Anterior cingulate cortex (tissue), 58 donors: Measurements from ENCODE around the gene MIB2.
"Not testable (repeated sequence)": the region's sequence is repeated elsewhere in the genome, so short reads cannot be mapped to it uniquely, and the experiment has no call there.

Source experiments
- DNase-seq, 58 donors: peaks; one replicate each; lab custom pipeline; 2025; lab: John Stamatoyannopoulos, UW

MIB2 gene

DNA sequence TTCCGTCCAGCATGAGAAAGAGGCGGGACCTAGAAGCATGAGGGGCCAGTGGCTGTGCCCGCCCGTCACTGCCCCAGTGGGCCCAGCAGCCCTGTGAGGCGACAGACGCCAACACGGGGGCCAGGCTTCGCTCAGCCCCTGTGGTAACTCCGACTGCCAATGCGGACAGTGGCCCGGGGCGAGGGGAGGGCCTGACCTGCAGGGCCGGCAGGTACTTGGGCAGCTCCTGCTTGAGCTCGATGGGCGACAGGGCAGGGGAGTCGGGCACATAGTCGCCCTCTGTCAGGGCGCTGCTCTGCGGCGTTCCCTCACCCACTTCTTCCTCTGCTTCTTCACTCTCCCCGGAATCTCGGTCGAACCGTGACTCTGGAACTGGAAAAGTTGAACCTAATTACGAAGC is 24.8 kb downstream of the MIB2 start:
- not testable (repeated sequence) for DNase-seq

DNA sequence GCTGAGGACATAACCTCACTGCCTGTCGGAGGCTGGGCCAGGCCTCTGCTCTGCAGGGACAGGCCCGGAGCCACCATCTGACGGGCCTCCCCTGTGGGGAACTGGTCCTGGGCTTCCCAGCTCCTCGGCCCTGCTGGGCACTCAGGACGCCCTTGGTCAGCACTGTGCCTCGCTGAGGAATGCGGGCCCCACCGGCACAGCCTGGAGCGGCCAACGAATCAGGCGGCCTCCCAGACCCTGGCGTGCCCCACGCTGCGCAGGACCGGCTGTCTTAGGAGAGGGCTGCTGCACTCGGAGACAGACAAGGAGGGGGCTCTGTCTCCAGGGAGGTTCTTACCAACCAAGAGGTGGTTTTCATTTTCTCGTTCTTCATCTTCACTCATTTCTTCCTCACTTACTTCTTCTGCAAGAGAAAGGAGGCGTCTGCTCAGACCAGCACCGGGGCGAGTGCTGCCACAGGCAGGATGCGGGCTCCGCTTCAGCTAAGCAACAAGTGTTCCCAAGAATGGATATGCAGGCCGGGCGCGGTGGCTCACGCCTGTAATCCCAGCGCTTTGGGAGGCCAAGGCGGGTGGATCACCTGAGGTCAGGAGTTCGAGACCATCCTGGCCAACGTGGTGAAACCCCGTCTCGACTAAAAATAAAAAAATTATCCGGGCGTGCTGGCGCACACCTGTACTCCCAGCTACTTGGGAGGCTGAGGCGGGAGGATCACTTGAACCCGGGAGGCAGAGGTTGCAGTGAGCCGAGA is 25.6 kb downstream of the MIB2 start:
- not testable (repeated sequence) for DNase-seq

DNA sequence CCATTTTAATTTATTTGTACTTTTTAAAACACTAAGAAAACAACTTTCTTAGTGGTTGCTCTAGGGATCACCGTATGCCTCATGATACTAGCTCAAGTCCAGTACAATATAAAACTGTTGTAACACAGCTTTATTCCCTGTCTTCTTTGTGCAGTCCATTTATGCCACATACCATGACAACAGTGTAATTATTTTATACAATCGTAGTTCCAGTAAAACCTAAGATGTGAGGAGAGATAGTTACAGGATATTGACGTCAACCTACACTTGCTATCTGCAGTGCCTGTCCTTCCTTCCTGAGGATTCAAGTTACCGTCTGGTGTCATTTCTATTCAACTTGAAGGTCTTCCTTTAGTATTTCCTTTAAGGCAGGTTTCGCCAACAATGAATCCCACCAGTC is 31.0 kb downstream of the MIB2 start:
- DNase-seq = not testable (repeated sequence)

DNA sequence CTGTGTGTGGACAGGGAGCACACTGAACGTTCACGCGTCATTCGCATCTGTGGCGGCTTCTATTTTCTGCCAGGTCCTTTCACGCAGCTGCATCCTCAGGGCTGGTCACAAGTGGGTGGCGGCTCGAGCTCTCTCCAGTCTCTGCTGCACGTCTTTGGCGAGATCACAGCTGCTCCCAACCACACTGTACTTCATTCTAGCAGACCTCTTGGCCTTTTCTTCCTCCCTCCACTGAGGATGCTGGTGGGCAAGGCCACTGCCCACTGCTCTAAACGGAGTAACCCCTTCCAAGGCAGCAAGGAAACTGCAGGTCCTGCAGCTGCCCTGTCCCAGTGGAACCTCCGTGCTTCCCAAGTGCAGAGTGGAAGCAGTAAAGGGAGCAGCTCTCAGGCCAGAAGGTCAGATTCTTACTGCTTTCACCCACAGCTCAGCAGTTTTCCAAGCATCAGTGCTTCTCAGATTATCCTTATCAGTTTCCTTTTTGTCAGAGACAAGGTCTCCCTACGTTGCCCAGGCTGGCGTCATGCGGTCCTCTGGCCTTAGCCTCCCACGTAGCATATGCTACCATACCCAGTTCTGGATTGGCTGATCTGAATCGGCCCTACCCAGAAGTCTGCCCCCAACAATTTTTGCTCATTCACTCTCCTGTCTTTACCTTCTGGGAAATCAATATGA is 32.4 kb downstream of the MIB2 start:
- not testable (repeated sequence) for DNase-seq

DNA sequence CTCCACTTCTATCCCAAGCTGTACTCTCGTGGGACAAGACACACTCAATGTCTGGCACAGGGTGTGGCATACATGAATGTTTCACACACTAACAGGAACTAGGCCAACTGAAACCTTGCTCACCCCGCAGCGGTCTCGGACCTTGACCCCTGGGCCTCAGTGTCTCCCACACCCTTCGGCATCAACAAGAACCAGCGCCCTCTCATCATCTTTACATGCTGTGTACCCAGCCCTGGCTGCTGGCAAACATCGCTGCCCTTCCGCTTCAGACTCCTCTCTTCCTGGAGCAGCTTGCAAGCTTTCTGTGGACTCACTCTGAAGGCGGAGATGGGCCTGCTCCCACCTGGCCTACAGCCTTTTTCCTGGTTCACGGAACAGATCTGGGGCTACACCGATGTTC is 33.0 kb downstream of the MIB2 start:
- not testable (repeated sequence) for DNase-seq

DNA sequence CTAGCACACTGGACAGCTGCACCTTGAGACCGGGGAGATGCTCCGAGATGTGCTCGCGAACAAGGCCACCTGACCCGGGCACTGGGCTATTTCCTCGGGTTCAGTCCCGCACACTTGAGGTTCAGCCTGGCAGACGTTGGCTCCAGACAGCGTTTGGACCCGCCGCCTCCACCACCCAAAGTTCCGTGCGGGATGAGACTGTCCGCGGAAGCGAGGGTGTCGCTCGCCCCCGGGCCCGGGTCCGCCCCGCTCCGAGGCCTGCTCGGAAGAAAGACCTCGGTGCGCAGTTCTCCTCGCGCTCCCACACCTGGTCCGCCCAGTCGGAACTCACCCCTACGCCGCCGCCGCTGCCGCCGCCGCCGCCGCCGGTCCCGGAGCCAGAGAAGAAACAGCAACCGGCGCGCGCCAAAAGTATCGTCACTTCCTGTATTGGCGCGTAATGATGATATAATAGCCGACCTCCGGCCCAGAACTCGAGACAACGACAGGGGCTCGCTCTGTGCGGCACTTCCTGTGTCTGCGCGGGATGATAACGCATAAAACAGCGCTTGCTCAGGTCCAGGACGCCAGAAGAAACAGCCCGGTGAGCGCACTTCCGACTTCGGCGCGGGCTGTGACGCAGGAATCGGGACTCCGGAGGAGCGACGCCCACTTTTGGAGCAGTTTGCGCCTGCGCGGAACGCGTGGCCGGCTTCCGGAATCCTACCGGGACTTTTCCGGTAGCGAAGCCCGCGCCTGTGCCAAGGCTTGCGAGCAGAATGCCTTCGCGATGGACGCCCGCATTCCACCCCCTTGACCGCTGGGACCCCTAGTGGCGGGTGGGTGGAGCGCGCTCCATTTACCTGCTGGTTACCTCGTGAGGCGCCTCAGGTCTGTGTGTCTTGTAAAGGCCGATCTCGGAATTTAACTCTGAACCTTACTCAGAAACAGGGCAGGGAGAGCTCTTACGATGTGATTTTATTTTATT is 43.6 kb downstream of the MIB2 start, which contains the start of gene CDK11B:
CDK11B (minus strand) TSS at position 422 of the 967 bp plus-strand sequence. CDS start 1,519 bp downstream, outside the sequence.
- peak; percentile 64 to 96 (median 90) for DNase-seq

DNA sequence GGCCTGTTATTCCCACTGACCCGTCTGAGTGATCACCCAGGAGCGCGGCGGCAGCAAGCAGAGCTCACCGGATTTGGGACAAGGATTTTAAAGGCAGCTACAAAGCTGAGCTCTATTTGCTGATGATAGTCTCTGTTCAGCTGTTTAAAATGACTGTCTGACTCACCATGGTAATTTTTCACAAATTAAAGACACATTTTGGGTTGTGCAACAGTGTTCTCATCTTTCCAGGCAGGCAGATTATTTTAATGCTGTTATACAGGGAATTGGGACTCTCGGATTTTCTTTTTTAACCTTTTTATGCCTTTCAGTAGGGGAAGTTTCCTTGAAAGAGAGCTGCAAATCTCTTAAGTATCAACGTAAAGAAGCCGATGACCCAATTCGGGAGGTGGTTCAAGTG is 47.1 kb downstream of the MIB2 start:
- DNase-seq = not testable (repeated sequence)

DNA sequence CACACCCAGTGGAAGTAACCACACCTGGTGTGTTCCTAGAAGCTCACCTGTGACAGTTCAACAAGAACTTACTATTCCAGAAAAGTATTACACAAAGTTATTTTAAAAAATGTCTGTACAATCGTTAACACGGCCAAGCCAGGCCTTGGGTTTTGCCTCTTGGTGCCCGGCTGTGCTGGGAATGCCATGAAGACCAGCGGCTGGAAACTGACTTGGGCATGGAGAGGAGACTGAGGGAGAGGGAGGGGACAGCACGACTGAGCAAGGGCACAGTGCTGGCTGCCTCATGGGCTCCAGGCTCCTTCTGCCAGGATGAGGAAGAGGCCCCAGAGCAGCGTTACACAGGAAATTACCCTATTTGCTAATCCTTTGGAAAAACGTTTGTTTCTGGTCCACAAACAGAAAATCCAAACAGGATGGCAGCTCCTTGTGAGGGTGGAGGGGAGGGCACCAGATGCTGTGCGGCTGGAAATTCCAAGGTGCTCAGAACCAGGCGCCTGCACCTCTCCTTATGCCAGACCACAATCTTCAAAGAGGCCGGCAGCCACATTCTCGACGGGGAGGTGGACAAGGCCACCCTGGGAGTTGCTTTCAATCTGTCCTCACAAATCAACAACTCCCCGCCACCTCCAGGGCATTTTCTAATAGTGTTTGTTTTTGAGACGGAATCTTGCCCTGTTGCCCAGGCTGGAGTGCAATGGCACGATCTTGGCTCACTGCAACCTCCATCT is 47.7 kb downstream of the MIB2 start:
- not testable (repeated sequence) for DNase-seq

DNA sequence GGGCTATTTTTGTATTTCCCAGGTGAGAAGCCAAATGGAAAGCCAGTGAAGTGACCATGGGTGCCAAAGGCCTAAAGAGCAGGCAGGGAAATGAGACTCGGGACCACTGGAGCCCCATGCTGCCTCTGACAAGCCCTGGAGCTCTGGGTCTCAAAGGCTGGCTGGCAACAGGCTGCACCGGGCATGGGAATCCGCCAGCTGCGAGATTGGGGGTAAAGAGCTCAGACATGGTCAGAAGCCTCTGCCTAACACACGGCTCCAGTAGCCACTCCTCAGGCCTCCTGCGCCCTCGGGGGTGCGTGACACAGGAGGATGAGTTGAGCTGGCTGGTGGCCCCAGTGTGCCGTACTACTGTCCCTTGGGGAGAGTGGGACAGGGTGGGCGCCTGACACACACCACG is 49.0 kb downstream of the MIB2 start:
- not testable (repeated sequence) for DNase-seq

DNA sequence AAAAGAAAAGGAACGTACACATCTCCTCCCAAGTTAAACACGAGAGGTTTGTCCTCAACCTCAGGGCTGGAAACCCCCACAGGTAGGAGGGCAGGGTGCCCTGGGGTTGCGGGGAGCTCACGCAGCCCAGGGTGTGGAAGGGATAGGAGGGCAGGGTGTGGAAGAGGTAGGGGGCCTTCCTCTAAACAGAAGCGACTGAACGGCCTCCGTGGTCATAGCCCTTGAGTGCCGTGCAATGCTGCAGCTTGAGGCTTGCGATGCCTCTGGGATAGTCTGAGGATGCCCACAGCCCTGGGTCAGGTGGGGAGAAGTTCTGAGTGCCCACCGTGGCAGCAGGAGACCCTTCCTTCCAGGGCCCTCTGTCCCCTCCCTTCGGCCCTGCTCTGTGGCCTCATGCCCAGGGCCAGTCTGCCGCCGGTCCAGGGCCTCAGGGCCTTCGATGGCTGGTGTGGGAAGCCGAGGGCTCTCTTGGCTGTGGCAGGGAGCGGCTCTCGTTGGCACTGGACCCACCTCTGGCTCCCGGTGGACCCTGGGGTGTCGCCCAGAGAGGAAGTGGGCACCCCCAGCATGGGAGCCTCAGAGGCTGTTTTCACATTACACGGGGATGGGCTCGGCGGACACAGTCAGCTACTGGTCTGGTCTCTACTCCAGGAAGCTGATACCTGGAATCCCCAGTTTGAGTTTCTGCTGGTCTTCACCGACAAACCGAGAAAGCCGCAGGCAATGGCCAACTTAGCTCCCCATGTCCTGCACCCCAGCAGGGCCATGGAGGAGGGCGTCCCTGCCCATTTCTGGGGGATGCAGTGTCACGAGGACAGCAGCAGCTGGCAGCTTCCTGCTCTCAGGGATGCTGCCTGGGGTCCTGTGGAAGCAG is 49.9 kb downstream of the MIB2 start:
- DNase-seq = no peak

DNA sequence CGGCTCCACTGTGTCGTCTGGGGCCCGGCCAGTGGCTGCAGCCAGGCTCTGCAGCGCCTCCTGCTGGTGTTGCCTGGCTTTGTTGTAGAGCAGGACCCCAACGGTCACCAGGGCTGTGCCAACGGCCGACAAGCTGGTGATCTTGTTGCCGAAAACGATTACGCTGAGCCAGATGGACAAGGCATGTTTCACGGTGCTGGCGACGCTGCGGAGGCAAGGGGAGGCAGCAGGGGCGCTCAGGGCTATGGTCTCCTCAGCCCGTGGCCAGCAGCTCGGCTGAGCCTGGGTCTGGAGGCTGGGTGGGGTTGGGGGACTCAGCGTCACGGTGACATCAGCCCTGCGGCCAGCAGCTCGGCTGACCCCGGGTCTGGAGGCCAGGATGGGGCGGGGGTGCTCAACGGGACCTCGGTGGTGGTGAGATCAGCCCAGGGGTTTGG is 50.5 kb downstream of the MIB2 start:
- DNase-seq = no peak

DNA sequence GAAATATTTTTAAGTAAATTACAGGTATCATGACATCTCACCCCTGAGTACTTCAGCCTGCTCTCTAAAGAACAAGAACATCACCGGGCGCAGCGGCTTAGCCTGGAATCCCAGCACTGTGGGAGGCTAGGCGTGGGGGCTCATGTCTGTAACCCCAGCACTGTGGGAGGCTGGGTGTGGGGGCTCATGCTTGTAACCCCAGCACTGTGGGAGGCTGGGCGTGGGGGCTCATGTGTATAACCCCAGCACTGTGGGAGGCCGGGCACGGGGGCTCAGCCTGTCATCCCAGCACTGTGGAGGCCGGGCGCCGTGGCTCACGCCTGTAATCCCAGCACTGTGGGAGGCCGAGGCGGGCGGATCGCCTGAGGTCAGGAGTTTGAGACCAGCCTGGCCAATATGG is 51.2 kb downstream of the MIB2 start:
- no peak for DNase-seq

DNA sequence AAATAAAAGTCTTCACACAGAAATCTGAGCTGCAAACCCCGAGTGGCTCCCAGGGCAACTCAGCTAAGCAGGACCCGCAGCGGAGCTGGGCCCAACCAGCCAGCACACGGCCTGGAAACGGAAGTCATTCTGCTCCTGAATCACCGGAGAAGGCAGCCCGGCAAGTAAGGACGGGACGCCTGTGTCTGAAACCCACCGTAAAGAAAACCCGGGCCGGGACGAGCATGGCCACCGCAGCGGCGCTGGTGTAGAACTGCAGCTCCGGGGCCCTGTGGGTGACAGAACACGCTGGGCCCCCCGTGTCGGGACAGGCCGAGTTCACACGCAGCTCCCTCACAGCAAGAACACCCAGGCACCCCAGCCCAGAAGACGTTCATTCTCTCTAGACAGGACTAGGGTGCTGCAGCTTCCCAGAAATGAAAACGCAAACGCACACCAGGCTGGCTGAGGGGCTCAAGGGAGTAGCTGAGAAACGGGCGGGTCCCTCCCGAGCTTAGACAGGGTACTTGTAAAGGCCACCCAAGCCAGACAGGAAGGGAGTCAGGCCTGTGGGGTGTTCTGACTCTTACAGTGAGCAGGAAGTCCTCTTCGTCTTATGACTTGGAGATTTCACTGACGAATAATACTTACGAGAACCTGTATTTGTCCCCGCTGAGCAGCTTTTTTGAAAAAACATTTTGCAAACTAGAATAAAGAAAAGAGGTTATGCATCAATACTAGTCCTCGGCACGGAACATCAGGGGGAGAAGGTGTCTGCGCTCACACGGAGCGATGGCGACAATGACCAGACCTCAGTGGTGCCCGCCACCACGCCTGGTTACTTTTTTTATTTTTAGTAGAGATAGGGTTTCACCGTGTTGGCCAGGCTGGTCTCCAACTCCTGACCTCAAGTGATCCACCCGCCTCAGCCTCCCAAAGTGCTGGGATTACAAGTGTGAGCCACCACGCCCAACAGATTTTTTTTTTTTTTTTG is 54.5 kb downstream of the MIB2 start:
- DNase-seq = no peak

DNA sequence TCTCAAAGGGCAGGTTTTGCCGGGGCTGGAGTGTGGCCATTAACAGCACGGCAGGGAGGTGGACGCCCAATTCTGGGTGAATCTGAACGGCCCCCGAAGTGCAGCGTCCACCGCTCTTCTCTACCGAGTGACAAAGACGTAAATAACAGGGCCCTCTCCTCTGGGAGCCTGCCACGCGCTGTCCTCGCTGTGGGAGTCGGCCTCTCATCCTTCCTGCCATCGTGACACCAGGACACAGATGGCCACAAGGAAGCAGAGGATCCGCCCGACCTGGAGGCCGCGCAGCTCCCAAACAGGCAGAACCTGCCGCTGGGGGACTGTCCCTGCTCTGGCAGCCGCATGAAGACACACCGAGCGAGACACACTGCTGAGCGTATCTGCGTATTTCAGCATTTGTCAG is 55.6 kb downstream of the MIB2 start:
- DNase-seq = no peak

DNA sequence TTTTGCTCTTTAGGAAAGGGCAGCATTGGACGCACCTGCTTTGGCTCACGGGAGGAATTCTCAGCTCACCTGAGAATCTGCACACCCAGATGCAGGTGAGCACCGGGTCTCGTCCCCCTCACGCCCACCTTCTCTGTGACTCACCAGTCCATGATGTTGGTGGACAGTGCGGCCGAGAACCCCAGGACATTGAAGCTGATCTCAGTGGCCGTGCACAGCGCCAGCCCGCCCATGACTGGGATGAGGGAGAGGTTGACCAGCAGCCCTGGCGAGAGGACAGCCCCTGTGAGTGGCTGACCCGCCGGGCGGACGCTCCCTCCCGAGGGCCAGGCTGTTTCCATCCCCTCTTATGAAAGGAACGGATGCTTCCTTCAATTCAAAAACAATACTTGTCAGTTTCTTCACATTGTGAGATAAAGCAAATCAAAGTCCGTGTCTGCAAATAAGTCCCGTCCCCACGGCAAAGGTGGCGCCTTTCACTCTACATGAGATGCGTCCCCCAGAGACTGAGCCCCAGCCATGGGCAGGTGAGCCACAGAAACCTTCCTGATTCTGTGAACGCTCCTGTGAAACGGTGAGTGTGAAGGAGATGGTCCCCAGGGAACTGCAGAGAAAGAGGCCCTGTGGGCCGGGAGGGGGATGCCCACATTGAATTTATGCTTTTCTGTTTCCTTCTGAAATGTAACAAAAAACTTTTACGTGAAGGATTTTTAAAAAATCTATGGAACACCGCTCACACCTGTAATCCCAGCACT is 56.2 kb downstream of the MIB2 start:
- no peak for DNase-seq

DNA sequence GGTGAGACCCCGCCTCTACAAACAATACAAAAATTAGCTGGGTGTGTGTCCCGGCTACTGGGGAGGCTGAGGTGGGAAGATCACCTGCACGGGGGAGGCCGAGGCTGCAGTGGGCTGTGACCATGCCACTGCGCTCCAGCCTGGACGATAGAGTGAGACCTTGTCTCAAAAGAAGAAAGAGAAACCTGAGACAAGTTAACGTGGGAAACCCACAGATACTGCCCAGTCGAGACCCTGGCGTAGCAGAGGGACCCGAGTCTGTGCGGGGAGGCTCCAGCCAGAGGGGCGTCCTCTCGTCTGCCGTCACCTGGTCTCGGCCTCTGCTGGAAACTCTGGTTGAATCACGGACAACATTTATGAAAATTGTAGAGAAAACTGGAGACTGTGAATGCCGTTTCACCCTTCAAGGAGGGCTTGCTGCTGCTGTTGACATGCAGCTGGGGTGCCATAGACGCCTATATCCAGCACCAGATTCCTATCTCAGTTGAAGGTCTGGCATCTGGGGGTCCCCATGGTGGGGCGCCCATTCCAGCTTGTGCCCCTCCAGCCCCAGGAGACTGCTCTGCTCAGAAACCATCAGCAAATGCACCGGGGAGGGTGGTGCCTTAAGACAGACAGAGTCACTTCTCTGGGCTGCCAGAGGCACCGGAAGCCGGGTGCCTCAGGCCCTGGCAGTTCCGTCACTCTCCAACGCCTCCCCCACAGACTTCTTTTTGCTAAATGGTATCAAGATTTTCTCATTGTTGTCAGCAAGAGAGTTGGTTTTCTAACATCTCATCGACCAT is 57.1 kb downstream of the MIB2 start:
- DNase-seq = no peak
